AG10803 (cell line): ENCODE results near the gene TBL3.

Source experiments
- DNase-seq: peaks from one replicate; pipeline ENCODE4 v3.0.0; 2010; ENCODE audit warnings: low read depth
- H3K4me3 ChIP-seq: 2 replicates; pipeline ENCODE4 v1.5.1; 2011; ENCODE audit warnings: mild to moderate bottlenecking, low read length, control low read depth
- CTCF ChIP-seq: conservative IDR thresholded peaks from 2 replicates; pipeline ENCODE4 v1.5.1; 2011; ENCODE audit warnings: mild to moderate bottlenecking, low read length, control low read depth, inconsistent platforms

Gene TBL3

GRCh38 chr16:1929578-1930337, 42.1 kb upstream of the TBL3 start:
- peak; percentile 79 for DNase-seq
- TF ChIP-seq CTCF, result peak; percentile 46
- peak overlapping the region; percentile 64 for H3K4me3 ChIP-seq

- no peak overlapping the region for H3K4me3 ChIP-seq
- no peak for TF ChIP-seq CTCF
- DNase-seq, result no peak
Measured at GRCh38 chr16:1930338-1930720, 41.5 kb upstream of the TBL3 start.

- TF ChIP-seq CTCF, result no peak
- DNase-seq, result no peak
- H3K4me3 ChIP-seq, result no peak overlapping the region
Measured at GRCh38 chr16:1932050-1933028, 39.5 kb upstream of the TBL3 start.

- H3K4me3 ChIP-seq, result no peak overlapping the region
- TF ChIP-seq CTCF, result no peak
- DNase-seq, result no peak
Measured at GRCh38 chr16:1933097-1933661, 38.7 kb upstream of the TBL3 start.

GRCh38 chr16:1936945-1937479, 34.8 kb upstream of the TBL3 start:
- H3K4me3 ChIP-seq, result no peak overlapping the region
- no peak for TF ChIP-seq CTCF
- no peak for DNase-seq

- no peak for TF ChIP-seq CTCF
- no peak for DNase-seq
- H3K4me3 ChIP-seq, result no peak overlapping the region
Measured at GRCh38 chr16:1938316-1938715, 33.5 kb upstream of the TBL3 start.
